Hippocampal formation (tissue), 2 donors: ENCODE data around the gene ADAM30.

Experiments used
- DNase-seq, 2 donors: peaks; one replicate each; lab custom pipeline; 2025; lab: John Stamatoyannopoulos, UW

ADAM30 gene

GRCh38 chr1:119896303-119896702, at the start of gene ADAM30:
Gene ADAM30 (minus strand): TSS chr1:119896515. CDS start chr1:119896336, 179 bp downstream.
- no peak for DNase-seq

DNA sequence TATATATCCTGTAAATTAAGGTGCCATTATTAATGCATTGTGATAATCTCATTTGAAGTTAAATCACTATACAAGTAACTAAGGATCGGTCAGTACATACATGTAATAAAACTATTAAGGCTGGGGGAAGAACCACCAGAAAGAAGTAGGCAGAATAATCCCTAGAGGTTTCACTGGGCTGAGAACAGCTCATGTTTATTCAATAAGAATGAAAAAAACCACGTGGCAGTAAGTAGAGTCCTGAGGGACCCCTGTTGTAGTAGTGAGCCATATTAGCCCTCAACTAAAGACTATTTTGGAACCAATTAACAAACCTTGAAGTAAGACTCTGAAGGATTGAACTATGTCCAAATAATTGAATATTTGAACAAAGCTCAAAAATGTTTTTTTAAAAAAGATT, 46.9 kb upstream of the ADAM30 start:
- no peak for DNase-seq

- no peak for DNase-seq
Observed at GRCh38 chr1:119941392-119941791, 45.1 kb upstream of the ADAM30 start.

GRCh38 chr1:119940697-119941096, 44.4 kb upstream of the ADAM30 start:
- DNase-seq = no peak

DNA sequence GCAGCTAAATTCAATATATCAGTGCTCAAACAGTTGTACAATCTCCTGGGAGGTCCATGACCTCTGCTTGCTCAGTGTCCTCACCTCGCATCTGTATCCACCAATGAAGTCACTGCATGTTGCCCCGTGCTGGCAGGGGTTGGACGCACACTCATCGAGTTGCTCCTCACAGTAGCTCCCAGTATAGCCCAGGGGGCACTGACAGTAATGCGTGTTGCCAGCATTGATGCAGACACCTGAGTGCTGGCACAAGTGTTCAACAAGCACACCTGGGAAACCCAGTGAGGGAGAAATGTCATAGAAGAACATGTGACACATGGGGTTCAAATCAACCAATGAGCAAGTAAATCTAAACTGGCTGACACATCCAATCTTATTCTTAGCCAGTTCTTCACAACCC, 40.9 kb upstream of the ADAM30 start:
- no peak for DNase-seq

DNA sequence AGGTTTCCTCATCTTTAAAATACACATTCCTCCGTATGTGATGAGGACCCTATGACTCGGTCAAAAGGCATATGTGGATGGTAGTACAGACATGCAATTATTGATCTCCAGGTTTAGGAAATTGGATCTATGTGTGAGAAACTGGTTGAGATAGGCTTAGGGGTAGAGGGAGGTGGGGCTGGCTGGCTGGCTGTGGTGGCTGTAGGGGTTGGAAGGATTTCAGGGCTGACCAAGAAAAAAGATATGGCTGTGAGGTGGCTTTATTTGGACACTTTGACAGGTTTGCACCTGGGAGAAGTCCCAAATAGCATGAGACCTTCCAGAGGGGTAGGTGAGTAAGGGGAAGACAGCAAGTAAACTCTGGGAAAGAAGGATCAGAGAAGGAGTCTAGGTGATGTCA, 39.6 kb upstream of the ADAM30 start:
- DNase-seq = no peak

DNA sequence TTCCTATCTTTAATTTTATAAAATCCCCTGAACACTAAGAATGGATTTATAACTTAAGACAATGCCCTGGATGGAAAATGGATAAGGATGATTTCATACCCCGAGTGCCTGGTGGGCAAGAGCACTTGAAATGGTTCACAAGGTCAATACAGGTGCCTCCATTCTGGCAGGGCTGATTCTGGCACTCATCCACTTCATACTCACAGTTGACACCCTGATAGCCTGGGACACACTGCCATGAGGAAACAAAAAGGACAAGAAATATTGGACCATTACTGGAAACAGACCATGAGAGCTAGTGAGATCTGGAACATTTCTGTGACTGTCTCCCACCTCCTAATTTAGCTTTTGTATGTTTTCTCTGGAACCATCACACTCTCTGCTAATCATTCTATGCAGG, 39.1 kb upstream of the ADAM30 start:
- no peak for DNase-seq

- no peak for DNase-seq
Observed at GRCh38 chr1:119933397-119933796, 37.1 kb upstream of the ADAM30 start.

DNA sequence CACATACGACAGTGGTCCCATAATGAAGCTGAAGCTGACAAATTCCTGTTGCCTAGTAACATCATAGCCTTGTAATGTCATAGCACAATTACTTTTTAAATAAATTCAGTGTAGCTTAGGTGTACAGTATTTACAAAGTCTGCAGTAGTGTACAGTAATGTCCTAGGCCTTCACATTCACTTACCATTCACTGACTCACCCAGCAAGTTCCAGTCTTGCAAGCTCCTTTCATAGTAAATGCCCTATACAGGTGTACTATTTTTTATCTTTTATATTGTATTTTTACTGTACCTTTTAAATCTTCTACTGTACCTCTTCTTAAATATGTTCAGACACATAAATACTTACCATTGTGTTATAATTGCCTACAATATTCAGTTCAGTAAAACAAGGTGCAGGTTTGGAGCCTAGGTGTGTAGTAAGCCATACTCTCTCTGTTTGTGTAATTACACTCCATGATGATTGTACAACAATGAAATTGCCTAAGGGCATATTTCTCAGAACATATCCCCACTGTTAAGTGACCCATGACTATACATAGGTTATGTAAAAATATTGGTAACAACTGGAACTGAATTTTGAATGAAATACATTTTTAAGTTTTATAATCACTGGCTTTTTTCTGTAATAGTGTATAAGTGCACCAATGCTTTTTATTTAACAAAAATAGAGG, 33.5 kb upstream of the ADAM30 start:
- DNase-seq = no peak

- DNase-seq = no peak
Observed at GRCh38 chr1:119926553-119926952, 30.2 kb upstream of the ADAM30 start.

GRCh38 chr1:119924948-119925898, 28.9 kb upstream of the ADAM30 start:
- no peak for DNase-seq

- no peak for DNase-seq
Observed at GRCh38 chr1:119920104-119920968, 24.0 kb upstream of the ADAM30 start.

DNA sequence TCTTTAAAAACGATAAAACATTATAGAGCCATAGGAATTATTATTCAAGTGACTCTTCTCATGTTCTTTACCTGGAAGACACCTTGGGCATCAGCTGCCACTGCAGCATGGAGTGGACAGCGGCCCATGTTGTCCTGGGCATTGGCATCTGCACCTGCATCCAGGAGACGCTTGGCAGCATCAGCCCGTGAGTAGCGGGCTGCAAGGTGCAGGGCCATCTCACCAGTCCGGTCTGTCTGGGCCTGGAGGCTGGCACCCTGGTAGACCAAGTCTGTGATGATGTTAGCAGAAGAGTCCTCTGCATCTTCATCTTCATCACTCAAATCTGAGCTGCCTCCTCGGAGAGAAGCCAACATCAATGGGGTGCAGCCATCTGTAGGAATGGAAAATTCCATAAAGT, 22.9 kb upstream of the ADAM30 start:
- no peak for DNase-seq

DNA sequence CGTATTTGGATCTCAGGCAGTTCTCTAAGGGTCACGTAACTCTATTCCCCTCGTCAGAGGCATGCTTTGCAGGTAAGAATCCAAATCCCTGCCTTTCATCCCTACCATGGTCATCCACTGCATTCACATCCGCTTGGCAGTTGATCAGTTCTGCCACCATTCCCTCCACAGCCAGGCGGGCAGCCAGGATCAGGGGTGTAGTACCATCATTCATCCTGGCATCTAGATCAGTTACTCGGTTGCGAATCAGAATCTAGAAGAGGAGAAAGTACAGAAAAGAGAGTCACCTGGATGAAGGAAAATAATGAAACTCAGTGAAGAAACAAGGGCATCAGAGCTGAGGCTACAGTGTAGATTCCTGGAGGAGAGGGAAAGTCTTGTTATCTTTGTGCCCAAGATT, 22.0 kb upstream of the ADAM30 start:
- no peak for DNase-seq

GRCh38 chr1:119917304-119918055, 21.2 kb upstream of the ADAM30 start:
- DNase-seq = no peak

DNA sequence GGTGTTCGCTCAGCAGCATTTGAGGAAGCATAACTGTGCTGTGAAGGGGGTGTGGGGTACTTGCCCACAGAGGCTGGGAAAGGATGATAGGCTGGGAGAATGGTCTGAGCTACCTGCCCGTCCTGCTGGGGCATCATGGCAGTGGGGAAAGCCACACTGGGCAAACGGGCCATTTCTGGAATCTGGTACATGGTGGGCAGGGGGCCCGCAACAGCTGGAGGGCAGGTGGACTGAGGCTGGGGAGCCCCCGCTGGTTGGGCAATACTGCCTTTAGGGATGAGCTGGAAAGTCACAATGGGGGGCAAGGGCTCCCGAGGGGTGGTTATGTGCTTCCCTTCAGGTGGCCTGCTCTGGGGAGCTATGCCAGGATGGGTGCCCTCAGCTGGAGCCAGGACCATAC, 19.2 kb upstream of the ADAM30 start:
- no peak for DNase-seq

GRCh38 chr1:119914071-119914470, 17.8 kb upstream of the ADAM30 start:
- no peak for DNase-seq

- DNase-seq = no peak
Observed at GRCh38 chr1:119912963-119913362, 16.6 kb upstream of the ADAM30 start.

DNA sequence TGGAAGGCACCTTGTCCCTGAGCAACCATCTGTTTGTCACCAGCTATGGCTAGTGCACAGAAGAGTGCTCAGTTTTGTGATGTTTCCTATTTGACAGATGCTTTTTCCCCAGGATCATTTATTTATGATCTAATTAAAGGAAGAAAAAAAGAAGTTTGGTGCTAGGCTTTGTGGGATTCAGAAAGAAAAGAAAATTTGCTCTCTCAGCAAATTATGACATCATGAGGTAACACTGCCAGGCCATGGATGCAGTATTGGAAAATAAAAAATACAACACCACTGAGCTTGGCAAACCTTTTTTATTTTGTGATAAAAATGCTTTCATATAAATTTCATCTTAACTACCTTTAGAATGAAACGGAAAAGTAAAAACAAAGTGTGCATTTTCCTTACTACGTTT, 15.5 kb upstream of the ADAM30 start:
- no peak for DNase-seq

GRCh38 chr1:119910618-119911017, 14.3 kb upstream of the ADAM30 start:
- no peak for DNase-seq

DNA sequence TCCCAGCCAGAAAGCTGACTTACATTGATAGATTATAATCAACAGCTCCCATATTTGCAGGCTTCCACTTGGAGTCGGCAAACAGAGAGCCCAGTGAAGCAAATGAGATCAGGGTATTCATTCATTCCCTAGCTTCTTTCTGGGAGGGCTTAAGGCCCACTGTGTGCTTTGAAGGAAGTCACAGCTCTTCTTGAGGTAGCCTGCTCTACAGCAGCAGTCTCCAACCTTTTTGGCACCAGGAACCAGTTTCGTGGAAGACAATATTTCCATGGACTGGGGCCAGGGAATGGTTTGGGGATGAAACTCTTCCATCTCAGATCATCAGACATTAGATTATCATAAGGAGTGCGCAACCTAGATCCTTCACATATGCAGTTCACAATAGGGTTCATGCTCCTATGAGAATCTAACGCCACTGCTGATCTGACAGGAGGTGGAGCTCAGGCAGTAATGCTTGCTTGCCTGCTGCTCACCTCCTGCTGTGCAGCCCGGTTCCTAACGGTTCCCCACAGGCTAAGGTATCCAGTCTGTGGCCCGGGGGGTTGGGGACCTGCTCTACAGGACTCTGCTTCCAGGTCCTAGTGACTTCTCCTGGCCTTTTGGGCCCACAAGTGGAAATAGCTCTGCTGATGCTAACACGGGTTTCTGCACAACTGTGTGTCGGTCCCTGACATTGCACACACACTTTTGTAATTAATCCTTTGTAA, 13.7 kb upstream of the ADAM30 start:
- DNase-seq = no peak
